GM19351 (cell line): ENCODE results near the gene FOXP2.
"Not testable (repeated sequence)": the region's sequence is repeated elsewhere in the genome, so short reads cannot be mapped to it uniquely, and the experiment has no call there.

Source experiments
- ATAC-seq: cut with Tn5 transposase; IDR thresholded peaks from one replicate; pipeline ENCODE4 v1.9.1; 2021; ENCODE audit warnings: mild to moderate bottlenecking, moderate library complexity; ENCODE audit not compliant: unreplicated experiment

Gene FOXP2

GRCh38 chr7:114419441-114420272 is 5.0 kb downstream of the FOXP2 start:
- ATAC-seq = no peak

- ATAC-seq = peak; percentile 53
These were observed 8.2 kb downstream of the FOXP2 start for GRCh38 chr7:114422507-114423501.

GRCh38 chr7:114426382-114426781 is 11.8 kb downstream of the FOXP2 start:
- no peak for ATAC-seq

- ATAC-seq = peak; percentile 52
These were observed 12.2 kb downstream of the FOXP2 start for GRCh38 chr7:114426824-114427223.

GRCh38 chr7:114428211-114428610 is 13.6 kb downstream of the FOXP2 start:
- ATAC-seq = no peak

- no peak for ATAC-seq
These were observed 16.6 kb downstream of the FOXP2 start for GRCh38 chr7:114431189-114431588.

- ATAC-seq = no peak
These were observed 17.4 kb downstream of the FOXP2 start for GRCh38 chr7:114432061-114432460.

GRCh38 chr7:114432703-114433102 is 18.1 kb downstream of the FOXP2 start:
- no peak for ATAC-seq

- no peak for ATAC-seq
These were observed 25.0 kb downstream of the FOXP2 start for GRCh38 chr7:114439581-114439980.

- not testable (repeated sequence) for ATAC-seq
These were observed 26.3 kb downstream of the FOXP2 start for GRCh38 chr7:114440927-114441326.

GRCh38 chr7:114444196-114444595 is 29.6 kb downstream of the FOXP2 start:
- ATAC-seq = no peak

GRCh38 chr7:114450431-114450830 is 35.8 kb downstream of the FOXP2 start:
- no peak for ATAC-seq

GRCh38 chr7:114459574-114459973 is 45.0 kb downstream of the FOXP2 start:
- no peak for ATAC-seq

GRCh38 chr7:114460021-114460420 is 45.4 kb downstream of the FOXP2 start:
- no peak for ATAC-seq

- ATAC-seq = no peak
These were observed 52.3 kb downstream of the FOXP2 start for GRCh38 chr7:114466917-114467316.

- ATAC-seq = peak; percentile 81
These were observed 54.2 kb downstream of the FOXP2 start for GRCh38 chr7:114468844-114469243.

- ATAC-seq = no peak
These were observed 58.4 kb downstream of the FOXP2 start for GRCh38 chr7:114472896-114473512.

- ATAC-seq = peak; percentile 76
These were observed 63.8 kb downstream of the FOXP2 start for GRCh38 chr7:114478384-114478783.

- ATAC-seq = no peak
These were observed 67.4 kb downstream of the FOXP2 start for GRCh38 chr7:114481999-114482398.

- no peak for ATAC-seq
These were observed 69.6 kb downstream of the FOXP2 start for GRCh38 chr7:114484226-114484625.

GRCh38 chr7:114487174-114487573 is 72.6 kb downstream of the FOXP2 start:
- no peak for ATAC-seq
